A673 (cell line): Measurements from ENCODE around the gene ACOX3.

ENCODE experiments used
- CTCF ChIP-seq: fragments of 300-800, 200-600 bp; sonication (generic); conservative IDR thresholded peaks from 2 replicates; pipeline ENCODE4 v1.5.1; 2017; ENCODE audit warnings: low read depth, mild to moderate bottlenecking, antibody characterized with exemption, low read length, moderate library complexity, mixed read lengths
- EZH2 ChIP-seq: fragments of 200-600 bp; sonication (generic); IDR thresholded peaks from 2 replicates; pipeline ENCODE4 v1.6.1; 2017; ENCODE audit warnings: borderline replicate concordance, low read depth, mild to moderate bottlenecking, mixed read lengths, antibody characterized with exemption, low read length; ENCODE audit not compliant: poor library complexity, severe bottlenecking

DNA sequence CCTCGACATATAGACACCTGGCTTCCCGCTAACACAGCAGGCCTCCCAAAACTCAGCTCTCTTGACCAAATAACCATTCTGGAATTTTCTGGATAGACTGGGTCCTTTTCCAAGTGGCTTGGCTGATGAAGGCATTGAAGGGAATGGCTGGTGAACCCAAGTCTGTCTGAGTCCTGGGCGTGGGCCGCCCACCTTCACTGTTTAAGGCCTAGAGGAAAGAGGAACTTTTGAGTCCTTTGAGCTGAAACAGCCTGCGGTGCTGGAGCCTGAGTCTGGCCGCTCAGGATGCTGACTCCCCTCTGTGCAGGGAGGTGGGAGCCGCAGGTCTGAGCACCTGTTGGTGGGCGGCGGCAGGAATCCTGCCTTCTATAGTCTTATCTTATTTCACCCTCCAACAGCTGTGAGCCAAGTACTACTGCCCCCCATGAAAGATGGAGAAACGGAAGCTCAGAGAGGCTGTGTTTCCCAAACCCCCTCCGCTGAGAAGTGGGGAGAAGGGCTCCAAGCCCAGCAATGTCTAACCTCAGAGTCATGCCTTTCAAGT lies 23.4 kb downstream of the ACOX3 start:
- no peak for TF ChIP-seq CTCF
- TF ChIP-seq EZH2 = no peak
